Measurements from ENCODE around the gene FOXN4. TPM values are rescaled to one million over a fixed set of nuclear protein-coding genes. Genes with fewer than 3 reads are reported as not detected.

The FOXN4 gene
- total RNA-seq, 2 donors from 2014 or later = 0.27 to 4.8 TPM

- 91% methylated on average over 4 of the region's 4 CpGs for WGBS
- DNase-seq (ENCODE audit: low spot score) = no peak
Measured at GRCh38 chr12:109286652-109287051, 22.4 kb downstream of the FOXN4 start.

GRCh38 chr12:109286252-109286651, 22.8 kb downstream of the FOXN4 start:
- H3K36me3 ChIP-seq = no peaks in the 10 kb centered on the region
- no peaks in the 10 kb centered on the region for H3K4me1 ChIP-seq (replicated peaks)
- intact Hi-C loops (cut with DNase I) = no loop called here
- TF ChIP-seq POLR2AphosphoS5 (IDR thresholded peaks at IDR 0.05) (no peak), CTCF (IDR thresholded peaks at IDR 0.05) (no peak), POLR2A (IDR thresholded peaks at IDR 0.05) (no peak)
- no peaks in the 10 kb centered on the region for H3K9me3 ChIP-seq
- H3K4me3 ChIP-seq = no peak overlapping the region
- H3K27ac ChIP-seq = no peak overlapping the region
- H3K27me3 ChIP-seq (replicated peaks; ENCODE audit: insufficient read depth) = no peaks in the 10 kb centered on the region
- no peak for DNase-seq (ENCODE audit: low spot score)

More at GRCh38 chr12:109286652-109287051, 22.4 kb downstream of the FOXN4 start:
- TF ChIP-seq CTCF (IDR thresholded peaks at IDR 0.05) (no peak), POLR2AphosphoS5 (IDR thresholded peaks at IDR 0.05) (no peak), POLR2A (IDR thresholded peaks at IDR 0.05) (no peak)
- no peak overlapping the region for H3K27ac ChIP-seq
- H3K36me3 ChIP-seq = no peaks in the 10 kb centered on the region
- intact Hi-C loops (cut with DNase I) = no loop called here
- H3K27me3 ChIP-seq (replicated peaks; ENCODE audit: insufficient read depth) = no peaks in the 10 kb centered on the region
- H3K4me3 ChIP-seq = no peak overlapping the region
- no peaks in the 10 kb centered on the region for H3K4me1 ChIP-seq (replicated peaks)
- no peaks in the 10 kb centered on the region for H3K9me3 ChIP-seq

- Histone ChIP-seq H3K36me3 (no peaks in the 10 kb centered on the region), H3K4me1 (replicated peaks) (no peaks in the 10 kb centered on the region), H3K4me3 (no peak overlapping the region), H3K27me3 (replicated peaks; ENCODE audit: insufficient read depth) (no peaks in the 10 kb centered on the region), H3K27ac (no peak overlapping the region), H3K9me3 (no peaks in the 10 kb centered on the region)
- intact Hi-C loops (cut with DNase I) = no loop called here
- no peak for TF ChIP-seq POLR2A (IDR thresholded peaks at IDR 0.05)
- no peak for TF ChIP-seq POLR2AphosphoS5 (IDR thresholded peaks at IDR 0.05)
- no peak for TF ChIP-seq CTCF (IDR thresholded peaks at IDR 0.05)
- WGBS = 94% methylated on average over 20 of the region's 20 CpGs
- no peak for DNase-seq (ENCODE audit: low spot score)
Measured at GRCh38 chr12:109284392-109284791, 24.7 kb downstream of the FOXN4 start.

GRCh38 chr12:109281452-109281851, 27.6 kb downstream of the FOXN4 start:
- no peaks in the 10 kb centered on the region for H3K27me3 ChIP-seq (replicated peaks; ENCODE audit: insufficient read depth)
- H3K4me1 ChIP-seq (replicated peaks) = peaks cover 7% of the 10 kb centered on the region
- intact Hi-C loops (cut with DNase I) = no loop called here
- no peak for TF ChIP-seq POLR2A (IDR thresholded peaks at IDR 0.05)
- TF ChIP-seq CTCF (IDR thresholded peaks at IDR 0.05) = no peak
- no peak for TF ChIP-seq POLR2AphosphoS5 (IDR thresholded peaks at IDR 0.05)
- H3K4me3 ChIP-seq = no peak overlapping the region
- 86% methylated on average over 17 of the region's 17 CpGs for WGBS
- DNase-seq (ENCODE audit: low spot score) = no peak
- H3K9me3 ChIP-seq = no peaks in the 10 kb centered on the region
- H3K36me3 ChIP-seq = no peaks in the 10 kb centered on the region
- H3K27ac ChIP-seq = no peak overlapping the region

GRCh38 chr12:109279525-109279924, 29.6 kb downstream of the FOXN4 start:
- Histone ChIP-seq H3K27ac (no peak overlapping the region), H3K36me3 (no peaks in the 10 kb centered on the region), H3K27me3 (replicated peaks; ENCODE audit: insufficient read depth) (no peaks in the 10 kb centered on the region), H3K4me1 (replicated peaks) (peaks cover 7% of the 10 kb centered on the region), H3K4me3 (no peak overlapping the region), H3K9me3 (no peaks in the 10 kb centered on the region)
- 91% methylated on average over 13 of the region's 13 CpGs for WGBS
- intact Hi-C loops (cut with DNase I) = no loop called here
- DNase-seq (ENCODE audit: low spot score) = no peak
- TF ChIP-seq POLR2AphosphoS5 (IDR thresholded peaks at IDR 0.05) = no peak
- no peak for TF ChIP-seq CTCF (IDR thresholded peaks at IDR 0.05)
- no peak for TF ChIP-seq POLR2A (IDR thresholded peaks at IDR 0.05)
